ENCODE results near the gene AMER1.

DNA sequence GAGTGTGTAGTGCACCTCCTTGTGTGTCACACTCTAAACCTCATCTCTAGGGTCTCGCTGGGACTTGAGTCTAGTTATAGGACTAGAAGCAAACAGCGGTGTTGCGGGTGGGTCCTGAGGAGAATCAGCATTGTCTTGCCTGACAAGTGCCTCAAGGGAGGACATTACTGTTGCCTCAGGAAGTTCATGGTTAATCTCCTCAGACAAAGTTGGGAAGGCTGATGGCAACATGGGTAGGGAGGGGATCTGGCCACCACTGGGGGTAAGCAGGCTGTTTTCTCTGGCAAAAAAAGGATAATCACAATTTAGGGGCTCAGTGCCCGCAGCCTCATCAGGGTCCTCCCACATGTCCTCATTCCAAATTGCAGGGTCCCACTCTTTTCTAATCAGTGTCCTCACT, 12.5 kb upstream of the AMER1 start:
- no peak for TF ChIP-seq CTCF (conservative IDR thresholded peaks at IDR 0.05)
- no peak for TF ChIP-seq EZH2 (IDR thresholded peaks at IDR 0.05; ENCODE audit: low read depth)

Data from PC-9 (cell line).